SW 1271 (cell line): ENCODE data around the gene PUS10.
A peak's percentile ranks its signal among the peaks of the same experiment; 100 is the strongest.
"Not testable (repeated sequence)": the region's sequence is repeated elsewhere in the genome, so short reads cannot be mapped to it uniquely, and the experiment has no call there.

Source experiments
- DNase-seq, 2 experiments: peaks; one replicate each; lab custom pipeline; 2025; lab: John Stamatoyannopoulos, UW

PUS10 gene, protein sequence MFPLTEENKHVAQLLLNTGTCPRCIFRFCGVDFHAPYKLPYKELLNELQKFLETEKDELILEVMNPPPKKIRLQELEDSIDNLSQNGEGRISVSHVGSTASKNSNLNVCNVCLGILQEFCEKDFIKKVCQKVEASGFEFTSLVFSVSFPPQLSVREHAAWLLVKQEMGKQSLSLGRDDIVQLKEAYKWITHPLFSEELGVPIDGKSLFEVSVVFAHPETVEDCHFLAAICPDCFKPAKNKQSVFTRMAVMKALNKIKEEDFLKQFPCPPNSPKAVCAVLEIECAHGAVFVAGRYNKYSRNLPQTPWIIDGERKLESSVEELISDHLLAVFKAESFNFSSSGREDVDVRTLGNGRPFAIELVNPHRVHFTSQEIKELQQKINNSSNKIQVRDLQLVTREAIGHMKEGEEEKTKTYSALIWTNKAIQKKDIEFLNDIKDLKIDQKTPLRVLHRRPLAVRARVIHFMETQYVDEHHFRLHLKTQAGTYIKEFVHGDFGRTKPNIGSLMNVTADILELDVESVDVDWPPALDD

GRCh38 chr2:61017556-61018317, at the start of gene PUS10, which contains the start of gene PEX13:
Gene PUS10, minus strand, starts transcription at chr2:61018255. Its CDS starts 6,365 bp downstream, at chr2:61011890.
Gene PEX13, plus strand, starts transcription at chr2:61017720. Its CDS starts 40 bp downstream, at chr2:61017760.
- peak; percentile 46 to 92 for DNase-seq

DNA sequence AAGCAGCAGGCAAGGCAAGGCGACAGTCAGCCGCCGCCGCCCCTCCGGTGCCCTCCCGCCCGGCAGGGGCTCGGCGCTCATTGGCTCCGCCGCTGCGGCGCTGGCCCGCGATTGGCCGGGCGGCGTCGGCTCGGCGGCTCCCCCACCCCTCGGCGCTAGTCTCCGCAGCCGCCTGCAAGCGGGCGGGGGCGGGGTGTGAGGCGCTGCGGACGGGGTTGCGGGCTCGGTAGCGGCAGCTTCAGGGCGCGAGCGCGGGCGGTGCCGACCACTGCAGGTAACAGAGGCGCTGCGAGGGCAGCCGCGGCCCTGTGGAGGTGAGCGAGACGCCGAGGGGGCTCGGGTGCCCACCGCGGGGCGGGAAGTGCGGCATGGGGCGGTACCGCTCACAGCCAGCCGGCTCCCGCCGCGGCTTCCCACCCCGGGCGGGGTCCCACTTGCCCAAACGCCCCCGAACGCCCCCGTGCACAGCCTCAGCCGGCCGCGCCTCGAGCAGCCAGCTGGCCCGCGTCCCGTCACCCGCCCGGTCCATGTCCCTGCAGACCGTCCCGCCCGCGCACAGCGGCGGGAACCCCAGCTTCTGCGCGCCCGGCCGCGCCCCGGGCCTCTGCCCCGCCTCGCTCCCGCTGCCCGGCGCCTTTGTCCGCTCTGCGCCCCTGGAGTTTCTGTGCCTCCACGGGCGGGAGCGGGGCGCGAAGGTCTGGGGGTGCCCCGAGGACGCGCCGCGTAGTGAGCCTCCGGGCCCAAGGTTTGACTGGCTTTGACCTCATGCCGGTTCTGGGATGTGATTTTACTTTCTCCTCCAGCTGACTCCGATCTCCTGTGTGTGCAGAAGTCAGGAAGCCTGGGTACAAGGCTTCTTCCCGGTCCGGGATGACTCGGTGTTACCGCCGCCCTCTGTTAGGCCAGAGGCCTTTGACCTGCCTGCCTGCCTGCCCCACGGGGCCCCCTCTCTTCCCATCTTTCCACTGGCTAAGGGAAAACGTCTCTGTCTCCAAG, 48.0 kb upstream of the PUS10 start, which contains the start of gene SANBR:
Gene SANBR (plus strand): TSS at position 158 of the 996 bp plus-strand sequence. CDS start 4,480 bp downstream, outside the sequence.
- DNase-seq: peak; percentile 59 to 89

- no peak for DNase-seq
These were observed 41.3 kb upstream of the PUS10 start for GRCh38 chr2:61059382-61059781.

- no peak for DNase-seq
These were observed 39.5 kb upstream of the PUS10 start for GRCh38 chr2:61057562-61057961.

GRCh38 chr2:61055557-61055956, 37.5 kb upstream of the PUS10 start:
- no peak for DNase-seq

DNA sequence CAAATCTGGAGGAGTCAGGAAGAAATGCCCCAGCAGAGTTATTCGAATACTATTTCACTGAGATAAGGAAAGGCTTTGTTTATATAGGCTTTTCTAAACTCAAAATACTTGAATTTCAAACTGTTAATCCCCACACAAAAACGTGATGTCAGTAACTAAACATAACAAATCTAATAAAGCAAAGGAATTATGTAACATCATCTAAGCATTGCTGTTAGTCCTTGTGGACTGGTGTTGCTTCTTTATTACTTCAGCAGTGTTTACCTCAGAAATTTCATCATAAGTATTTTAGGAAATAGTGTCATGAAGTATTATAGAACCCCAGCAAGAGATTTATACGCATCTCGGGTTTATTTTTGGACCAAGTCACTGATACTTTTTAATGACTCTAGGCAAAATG, 27.9 kb upstream of the PUS10 start:
- DNase-seq: no peak

GRCh38 chr2:61045226-61045625, 27.2 kb upstream of the PUS10 start:
- DNase-seq: no peak

GRCh38 chr2:61044636-61045035, 26.6 kb upstream of the PUS10 start:
- no peak for DNase-seq

DNA sequence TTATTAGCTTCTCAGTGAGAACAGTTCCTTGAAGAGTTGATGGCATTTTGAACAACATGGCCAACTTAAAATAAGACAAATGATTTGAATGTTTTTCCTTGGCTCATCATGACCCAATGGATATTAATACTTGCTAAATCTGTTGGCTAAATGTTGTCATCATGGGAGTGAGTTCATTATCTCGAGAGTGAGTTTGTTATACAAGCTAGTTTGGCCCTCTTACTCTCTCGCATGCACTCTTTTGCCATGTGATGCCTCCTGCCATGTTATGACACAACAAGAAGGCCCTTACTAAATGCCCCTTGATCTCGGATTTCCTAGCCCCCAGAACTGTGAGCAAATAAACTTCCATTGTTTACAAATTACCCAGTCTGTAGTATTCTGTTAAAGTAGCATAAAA, 24.8 kb upstream of the PUS10 start:
- no peak for DNase-seq

- DNase-seq: not testable (repeated sequence)
These were observed 18.6 kb upstream of the PUS10 start for GRCh38 chr2:61036643-61037042.

DNA sequence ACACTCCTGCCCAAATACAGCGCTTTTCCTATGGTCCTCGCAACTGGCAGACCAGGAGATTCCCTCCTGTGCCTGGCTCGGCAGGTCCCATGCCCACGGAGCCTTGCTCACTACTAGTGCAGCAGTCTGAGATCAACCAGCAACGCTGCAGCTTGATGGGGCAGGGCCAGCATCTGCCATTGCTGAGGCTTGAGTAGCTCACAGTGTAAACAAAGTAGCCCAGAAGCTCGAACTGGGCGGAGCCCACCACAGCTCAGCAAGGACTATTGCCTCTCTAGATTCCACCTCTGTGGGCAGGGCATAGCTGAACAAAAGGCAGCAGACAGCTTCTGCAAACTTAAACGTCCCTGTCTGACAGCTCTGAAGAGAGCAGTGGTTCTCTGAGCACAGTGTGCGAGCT, 16.5 kb upstream of the PUS10 start:
- not testable (repeated sequence) for DNase-seq

DNA sequence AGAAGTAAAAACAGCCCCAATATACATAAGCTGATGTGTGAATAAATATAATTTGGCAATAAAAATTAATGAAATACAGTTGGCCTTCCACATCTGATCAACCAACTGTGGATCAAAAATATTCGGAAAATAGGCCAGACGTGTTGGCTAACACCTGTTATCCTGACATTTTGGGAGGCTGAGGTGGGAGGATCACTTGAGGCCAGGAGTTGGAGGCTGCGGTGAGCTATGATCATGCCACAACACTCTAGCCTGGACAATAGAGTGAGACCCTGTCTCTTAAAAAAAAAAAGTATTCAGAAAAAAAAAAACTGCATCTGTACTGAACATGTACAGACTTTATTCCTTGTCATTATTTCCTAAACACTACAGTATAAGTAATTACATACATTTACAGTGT, 11.5 kb upstream of the PUS10 start:
- DNase-seq: no peak

GRCh38 chr2:61023670-61024069, 5.6 kb upstream of the PUS10 start:
- no peak for DNase-seq

DNA sequence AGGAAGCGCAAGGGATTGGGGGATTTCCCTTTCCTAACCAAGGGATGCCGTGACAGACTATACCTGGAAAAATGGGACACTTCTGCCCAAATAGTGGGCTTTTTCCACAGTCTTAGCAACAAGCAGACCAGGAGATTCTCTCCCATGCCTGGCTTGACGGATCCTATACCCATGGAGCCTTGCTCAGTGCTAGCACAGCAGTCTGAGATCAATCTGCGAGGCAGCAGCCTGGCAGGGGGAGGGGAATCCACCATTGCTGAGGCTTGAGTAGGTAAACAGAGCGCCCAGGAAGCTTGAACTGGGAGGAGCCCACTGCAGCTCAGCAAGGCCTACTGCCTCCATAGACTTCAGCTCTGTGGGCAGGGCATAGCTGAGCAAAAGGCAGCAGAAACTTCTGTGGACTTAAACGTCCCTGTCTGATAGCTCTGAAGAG, 3.2 kb upstream of the PUS10 start:
- DNase-seq: no peak

GRCh38 chr2:61018798-61019197, 743 bp upstream of the PUS10 start:
- DNase-seq: no peak

DNA sequence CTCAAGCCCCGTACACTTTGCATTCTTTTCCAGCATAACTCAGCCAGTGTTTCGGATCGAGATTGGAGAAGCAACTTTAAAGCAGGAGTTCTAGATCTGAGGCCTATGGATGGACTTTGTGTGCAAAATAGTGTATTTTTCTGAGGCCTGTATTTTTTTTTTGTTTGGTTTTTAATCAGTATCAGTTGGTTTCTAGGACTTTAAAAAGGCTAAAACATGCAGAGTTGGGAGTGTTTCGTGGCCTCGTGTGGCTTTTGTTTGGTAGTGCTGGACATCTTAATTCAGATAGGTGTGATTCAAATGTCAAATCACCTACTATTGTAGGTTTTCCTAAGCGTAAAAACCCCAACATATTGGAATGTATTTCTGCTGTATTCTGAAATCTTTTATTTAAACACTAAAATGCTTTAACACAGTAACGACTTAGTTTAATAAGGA, 282 bp upstream of the PUS10 start:
- DNase-seq: peak in 1 of 2 experiments; percentile 50

GRCh38 chr2:61017003-61017555, 976 bp downstream of the PUS10 start:
- peak; percentile 57 to 92 for DNase-seq

DNA sequence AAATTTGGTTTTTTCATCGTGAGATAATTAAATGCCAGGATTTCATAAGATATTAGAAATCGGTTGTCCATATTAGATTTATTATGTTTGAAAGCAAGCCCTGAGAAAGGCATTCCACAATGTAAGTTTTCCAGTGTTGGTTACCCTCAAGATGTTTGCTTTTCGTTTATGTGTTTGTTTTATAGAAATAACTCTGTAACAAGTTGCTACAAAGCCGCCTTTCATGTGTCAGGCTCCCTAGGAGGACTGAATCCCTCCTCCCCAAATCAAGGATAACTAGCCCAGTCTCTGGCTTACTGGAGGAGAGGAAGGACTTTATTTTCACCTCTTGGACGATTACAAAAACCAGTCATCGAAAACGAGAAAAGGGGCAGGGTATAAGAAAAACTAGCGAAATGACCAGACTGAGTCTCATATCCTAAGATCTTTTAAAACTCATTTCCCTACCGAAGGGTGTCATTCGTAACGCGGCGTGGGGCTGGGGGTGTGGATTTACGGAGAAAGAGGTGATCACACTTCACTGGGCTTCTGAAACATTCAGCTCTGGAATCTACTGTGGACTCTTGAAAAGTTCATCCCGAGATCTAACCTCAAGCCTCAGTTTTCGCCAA, 1.6 kb downstream of the PUS10 start:
- DNase-seq: no peak

- DNase-seq: no peak
These were observed 2.1 kb downstream of the PUS10 start for GRCh38 chr2:61015976-61016375.

DNA sequence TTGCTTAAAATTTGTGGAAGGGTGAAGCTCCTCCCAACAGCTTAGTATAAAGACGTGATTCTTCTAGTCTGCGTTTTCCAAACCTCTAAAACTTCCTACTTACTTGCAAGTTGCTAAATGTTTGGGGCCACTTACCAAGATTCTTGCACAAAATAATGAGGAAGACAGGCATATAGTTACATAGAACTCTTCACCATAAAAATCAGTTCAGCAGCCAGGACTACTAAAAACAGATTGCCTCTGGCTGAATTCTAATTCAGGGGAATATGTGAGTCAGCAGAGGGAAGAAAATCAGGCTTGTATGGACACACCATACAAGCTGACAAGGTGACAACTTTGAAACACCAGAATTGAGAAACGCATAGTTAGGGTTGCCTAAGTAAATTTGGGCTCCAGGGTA, 3.3 kb downstream of the PUS10 start:
- DNase-seq: no peak

- DNase-seq: no peak
These were observed 4.7 kb downstream of the PUS10 start for GRCh38 chr2:61013382-61013781.
